Thymus (tissue), 11 donors: ENCODE measurements around the gene ELOVL7. TPM values are rescaled to one million over a fixed set of nuclear protein-coding genes. Genes with fewer than 3 reads are reported as not detected.
"Not testable (repeated sequence)": the region's sequence is repeated elsewhere in the genome, so short reads cannot be mapped to it uniquely, and the experiment has no call there.

ENCODE experiments used
- DNase-seq, 9 donors: peaks; one replicate each; pipeline ENCODE4 v3.0.0-alpha.2; 2013; ENCODE audit warnings: low spot score in 9 of 9, low read depth in 6 of 9, missing footprints in 1 of 9
- H3K27ac ChIP-seq, 2 donors: one replicate each; pipeline ENCODE4 v1.5.1; 2013; ENCODE audit warnings: control low read depth in 1 of 2, low read depth in 1 of 2, low read length in 1 of 2, mild to moderate bottlenecking in 1 of 2, moderate library complexity in 1 of 2
- H3K27me3 ChIP-seq, 2 donors: one replicate each; pipeline ENCODE4 v1.5.1; 2013; ENCODE audit warnings: low read length in 1 of 2; ENCODE audit not compliant: control insufficient read depth in 2 of 2, insufficient read depth in 1 of 2
- H3K36me3 ChIP-seq, 2 donors: one replicate each; pipeline ENCODE4 v1.5.1; 2013; ENCODE audit warnings: low read length in 1 of 2, mild to moderate bottlenecking in 1 of 2, moderate library complexity in 1 of 2; ENCODE audit not compliant: control insufficient read depth in 2 of 2, insufficient read depth in 2 of 2
- H3K4me1 ChIP-seq, 2 donors: one replicate each; pipeline ENCODE4 v1.5.1; 2013; ENCODE audit warnings: low read length in 2 of 2; ENCODE audit not compliant: control insufficient read depth in 2 of 2, insufficient read depth in 2 of 2
- H3K4me3 ChIP-seq, 2 donors: one replicate each; pipeline ENCODE4 v1.5.1; 2013; ENCODE audit warnings: low read length in 2 of 2, control low read depth in 1 of 2, mild to moderate bottlenecking in 1 of 2
- H3K9me3 ChIP-seq, 2 donors: one replicate each; pipeline ENCODE4 v1.5.1; 2013; ENCODE audit warnings: low read length in 1 of 2, mild to moderate bottlenecking in 1 of 2; ENCODE audit not compliant: control insufficient read depth in 2 of 2, insufficient read depth in 1 of 2
- WGBS: extraction: QIAGEN DNeasy Blood & Tissue Kit; methylation state at CpG from one replicate; pipeline ENCODE4 v1.1.7; 2013; 5-methylcytosine and 5-hydroxymethylcytosine counted together
- polyA plus RNA-seq: library from polyadenylated mRNA; stranded (reverse); fragments of 200-250 nt; gene quantifications from one replicate; pipeline ENCODE4 v1.2.3, GENCODE V29; 2013
- total RNA-seq: library from RNA; stranded (reverse); fragments of 120-200 nt; gene quantifications from one replicate; pipeline ENCODE4 v1.2.4, GENCODE V29; 2013
- donor health status: healthy.

ELOVL7 gene
- total and polyA plus RNA-seq, 2 donors: 0.47 to 5.4 TPM

DNA sequence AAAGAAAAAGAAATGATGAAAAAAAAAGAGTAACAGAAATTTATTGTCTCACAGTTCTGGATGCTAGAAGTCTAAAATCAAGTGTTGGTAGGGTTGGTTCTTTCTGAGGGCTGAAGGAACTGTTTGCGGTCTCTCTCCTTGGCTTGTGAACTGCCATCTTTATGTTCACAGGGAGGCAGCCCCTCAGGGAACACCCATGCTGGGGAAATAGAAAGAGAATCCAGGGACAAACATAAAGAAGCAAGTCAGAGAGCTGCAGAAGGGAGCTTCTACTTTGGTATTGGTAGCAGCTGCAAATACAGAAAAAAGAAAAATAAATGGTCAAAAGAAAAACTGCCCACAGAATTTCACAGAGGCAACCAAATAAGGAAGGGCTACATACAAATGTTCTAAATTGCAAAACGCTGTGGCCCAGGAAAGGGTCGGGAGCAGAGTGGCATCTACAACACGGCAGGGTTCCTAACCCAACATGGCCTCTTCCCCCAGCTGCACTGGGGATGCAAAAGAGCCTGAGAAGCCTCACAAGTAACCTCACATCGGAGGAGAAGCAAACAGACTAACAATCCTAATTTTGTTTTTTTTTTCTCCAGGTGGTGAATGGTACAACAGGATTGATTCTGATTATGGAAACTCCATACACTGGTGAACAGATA is 37.4 kb downstream of the ELOVL7 start:
- Histone ChIP-seq H3K4me3 (no peak overlapping the region), H3K9me3 (no peaks in the 10 kb centered on the region), H3K36me3 (no peaks in the 10 kb centered on the region), H3K4me1 (no peaks in the 10 kb centered on the region), H3K27ac (no peak overlapping the region), H3K27me3 (no peaks in the 10 kb centered on the region)
- DNase-seq: no peak
- WGBS: 84% methylated on average over 5 of the region's 5 CpGs

DNA sequence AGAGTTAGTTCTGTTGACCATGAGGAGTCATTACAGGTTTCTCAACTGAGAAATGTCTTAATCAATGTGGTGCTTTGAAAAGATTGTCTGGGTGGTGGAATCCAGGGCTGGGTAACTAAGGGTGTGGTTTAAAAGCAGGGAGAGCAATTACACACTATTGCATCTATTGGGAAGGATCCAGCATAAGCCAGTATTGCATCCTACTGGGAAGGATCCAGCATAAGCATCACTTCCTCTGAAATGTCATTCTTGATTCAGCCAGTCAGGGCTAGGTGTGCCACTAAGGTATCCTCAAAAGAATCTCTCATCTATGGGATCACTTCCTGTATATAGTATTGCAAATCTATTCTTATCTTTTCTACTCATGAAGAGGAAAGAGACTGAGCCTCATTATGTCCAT is 38.6 kb downstream of the ELOVL7 start:
- no peak overlapping the region for H3K27ac ChIP-seq
- H3K4me1 ChIP-seq: no peaks in the 10 kb centered on the region
- no peaks in the 10 kb centered on the region for H3K9me3 ChIP-seq
- no peak for DNase-seq
- H3K36me3 ChIP-seq: no peaks in the 10 kb centered on the region
- no peaks in the 10 kb centered on the region for H3K27me3 ChIP-seq
- H3K4me3 ChIP-seq: no peak overlapping the region

DNA sequence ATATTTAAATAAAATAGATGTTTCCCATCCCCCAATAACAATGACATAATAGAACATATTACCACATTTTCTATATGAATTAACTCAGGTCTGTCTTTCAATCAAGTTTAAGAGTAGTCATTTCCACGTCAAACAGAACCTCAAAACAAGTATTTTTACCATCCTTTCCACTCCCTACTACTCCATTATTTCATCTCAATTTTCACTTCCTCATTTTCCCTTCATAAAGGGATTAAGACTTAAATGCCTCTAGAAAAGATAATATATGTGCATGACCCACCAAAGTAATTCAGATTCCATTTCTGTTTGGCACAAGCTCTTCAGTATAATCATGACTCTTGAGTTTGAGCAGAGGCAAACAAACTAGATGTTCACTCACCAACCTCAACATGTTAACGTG is 40.4 kb downstream of the ELOVL7 start:
- H3K27ac ChIP-seq: no peak overlapping the region
- no peaks in the 10 kb centered on the region for H3K4me1 ChIP-seq
- WGBS: 79% methylated on average over 2 of the region's 2 CpGs
- H3K9me3 ChIP-seq: no peaks in the 10 kb centered on the region
- no peak for DNase-seq
- H3K4me3 ChIP-seq: no peak overlapping the region
- no peaks in the 10 kb centered on the region for H3K27me3 ChIP-seq
- H3K36me3 ChIP-seq: no peaks in the 10 kb centered on the region

DNA sequence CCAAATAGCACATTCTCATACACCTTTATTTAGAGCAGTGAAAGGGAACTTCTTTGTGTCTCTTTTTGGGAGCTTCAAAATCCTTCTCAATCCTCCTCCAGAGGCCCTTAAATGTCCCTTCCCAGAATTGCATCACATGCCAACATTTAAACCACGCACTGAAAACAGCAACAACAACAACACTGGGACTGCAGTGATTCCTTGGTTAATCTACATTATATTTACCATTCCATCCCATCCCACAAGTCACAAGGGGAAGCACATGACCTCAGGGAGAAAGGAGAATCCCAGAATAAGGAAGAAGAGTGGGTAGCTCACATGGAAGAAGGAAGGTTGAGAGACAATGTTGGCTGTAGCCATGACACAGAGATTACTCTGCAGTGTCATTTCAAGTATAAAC is 41.1 kb downstream of the ELOVL7 start:
- no peak for DNase-seq
- H3K36me3 ChIP-seq: no peaks in the 10 kb centered on the region
- WGBS: 92% methylated on average over 1 of the region's 1 CpG

DNA sequence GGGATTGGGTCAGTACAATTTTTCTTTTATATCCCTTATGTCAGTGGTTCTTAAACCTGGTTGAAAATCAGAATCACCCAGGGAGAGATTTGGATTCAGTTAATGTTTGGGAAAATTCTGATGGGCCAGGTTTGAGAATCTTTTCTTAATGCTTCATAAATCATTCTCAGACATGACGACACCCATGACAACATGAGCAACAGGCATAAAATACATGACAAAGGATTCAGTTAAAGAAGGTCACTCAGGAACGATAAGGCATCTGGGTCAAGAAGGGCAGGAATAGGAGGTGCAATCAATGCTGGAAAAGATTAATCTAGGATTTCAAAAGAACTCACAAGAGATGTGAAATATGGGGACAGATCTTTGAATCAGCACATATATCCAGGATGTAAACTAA is 41.8 kb downstream of the ELOVL7 start:
- H3K9me3 ChIP-seq: no peaks in the 10 kb centered on the region
- no peak overlapping the region for H3K27ac ChIP-seq
- no peaks in the 10 kb centered on the region for H3K27me3 ChIP-seq
- H3K36me3 ChIP-seq: no peaks in the 10 kb centered on the region
- DNase-seq: no peak
- no peak overlapping the region for H3K4me3 ChIP-seq
- 96% methylated on average over 2 of the region's 2 CpGs for WGBS
- no peaks in the 10 kb centered on the region for H3K4me1 ChIP-seq

More for the DNA sequence above, 41.1 kb downstream of the ELOVL7 start:
- H3K9me3 ChIP-seq: no peaks in the 10 kb centered on the region
- H3K4me1 ChIP-seq: no peaks in the 10 kb centered on the region
- H3K27ac ChIP-seq: no peak overlapping the region
- no peaks in the 10 kb centered on the region for H3K27me3 ChIP-seq
- H3K4me3 ChIP-seq: no peak overlapping the region

DNA sequence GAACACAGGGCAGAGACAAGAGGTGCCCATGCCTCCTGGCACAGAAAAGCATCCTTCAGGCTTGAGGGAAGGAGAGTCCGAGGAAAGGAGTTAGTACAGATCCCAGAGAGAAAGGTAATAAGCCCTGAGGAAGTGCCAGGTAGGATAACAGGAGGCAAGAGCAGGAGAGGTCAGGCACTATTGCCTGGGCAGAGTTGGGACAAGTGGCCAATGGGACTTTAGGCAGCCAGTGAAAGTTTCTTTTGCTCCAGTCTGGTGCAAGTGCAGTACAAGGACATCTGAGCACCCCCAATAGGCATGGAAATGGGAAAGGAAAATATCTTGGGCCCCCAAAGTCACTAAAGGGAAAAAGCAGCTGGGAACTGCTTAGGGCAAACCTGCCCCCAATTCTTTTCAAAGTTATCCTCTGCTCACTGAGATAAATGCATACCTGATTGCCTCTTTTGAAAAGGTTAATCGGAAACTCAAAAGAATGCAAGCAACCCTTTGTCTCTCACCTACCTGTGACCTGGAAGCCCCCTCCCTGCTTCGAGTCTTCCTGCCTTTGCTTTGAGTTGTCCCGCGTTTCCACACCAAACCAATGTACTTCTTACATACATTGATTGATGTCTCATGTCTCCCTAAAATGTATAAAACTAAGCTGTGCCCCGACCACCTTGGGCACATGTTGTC is 46.5 kb downstream of the ELOVL7 start:
- no peaks in the 10 kb centered on the region for H3K27me3 ChIP-seq
- H3K27ac ChIP-seq: no peak overlapping the region
- H3K4me1 ChIP-seq: no peaks in the 10 kb centered on the region
- no peaks in the 10 kb centered on the region for H3K9me3 ChIP-seq
- 86% methylated on average over 6 of the region's 6 CpGs for WGBS
- no peak overlapping the region for H3K4me3 ChIP-seq
- no peaks in the 10 kb centered on the region for H3K36me3 ChIP-seq
- no peak for DNase-seq

DNA sequence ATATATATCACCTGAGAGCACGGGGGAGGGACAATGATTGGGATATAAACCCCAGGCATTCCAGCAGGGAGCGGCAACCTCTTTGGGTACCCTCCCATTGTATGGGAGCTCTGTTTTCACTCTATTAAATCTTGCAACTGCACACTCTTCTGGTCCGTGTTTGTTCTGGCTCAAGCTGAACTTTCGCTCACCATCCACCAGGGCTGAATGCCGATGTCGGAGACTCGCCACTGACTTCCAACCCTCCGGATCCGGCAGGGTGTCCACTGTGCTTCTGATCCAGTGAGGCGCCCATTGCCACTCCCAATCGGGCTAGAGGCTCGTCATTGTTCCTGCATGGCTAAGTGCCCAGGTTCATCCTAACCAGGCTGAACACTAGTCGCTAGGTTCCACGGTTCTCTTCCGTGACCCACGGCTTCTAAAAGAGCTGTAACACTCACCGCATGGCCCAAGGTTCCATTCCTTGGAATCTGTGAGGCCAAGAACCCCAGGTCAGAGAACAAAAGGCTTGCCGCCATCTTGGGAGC is 48.6 kb downstream of the ELOVL7 start:
- DNase-seq, H3K27ac ChIP-seq, H3K36me3 ChIP-seq, H3K9me3 ChIP-seq, H3K4me1 ChIP-seq, H3K4me3 ChIP-seq, H3K27me3 ChIP-seq: not testable (repeated sequence)
- WGBS: 97% methylated on average over 18 of the region's 18 CpGs

DNA sequence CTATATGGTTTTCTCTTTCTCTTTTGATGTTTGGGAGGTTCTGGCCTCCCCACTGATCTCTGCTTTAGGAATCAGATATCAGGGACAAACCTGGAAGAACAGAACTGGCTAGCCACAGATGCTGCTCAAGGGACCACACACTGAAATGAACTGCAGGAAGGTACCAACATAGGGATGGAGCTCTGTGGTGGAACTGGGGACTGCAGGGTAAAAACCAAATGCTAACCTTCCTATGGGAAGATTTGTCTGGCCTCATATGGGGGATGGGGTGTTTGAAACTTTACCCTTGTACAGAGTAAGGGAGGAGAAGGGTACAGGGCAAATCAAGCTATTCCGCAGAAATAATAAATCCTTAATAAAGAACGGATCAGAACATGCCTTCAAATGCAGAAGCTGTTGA is 49.4 kb downstream of the ELOVL7 start:
- WGBS: over 99% methylated on average over 2 of the region's 2 CpGs
- no peaks in the 10 kb centered on the region for H3K27me3 ChIP-seq
- H3K4me1 ChIP-seq: no peaks in the 10 kb centered on the region
- no peaks in the 10 kb centered on the region for H3K36me3 ChIP-seq
- H3K9me3 ChIP-seq: no peaks in the 10 kb centered on the region
- H3K4me3 ChIP-seq: no peak overlapping the region
- DNase-seq: no peak
- H3K27ac ChIP-seq: no peak overlapping the region

DNA sequence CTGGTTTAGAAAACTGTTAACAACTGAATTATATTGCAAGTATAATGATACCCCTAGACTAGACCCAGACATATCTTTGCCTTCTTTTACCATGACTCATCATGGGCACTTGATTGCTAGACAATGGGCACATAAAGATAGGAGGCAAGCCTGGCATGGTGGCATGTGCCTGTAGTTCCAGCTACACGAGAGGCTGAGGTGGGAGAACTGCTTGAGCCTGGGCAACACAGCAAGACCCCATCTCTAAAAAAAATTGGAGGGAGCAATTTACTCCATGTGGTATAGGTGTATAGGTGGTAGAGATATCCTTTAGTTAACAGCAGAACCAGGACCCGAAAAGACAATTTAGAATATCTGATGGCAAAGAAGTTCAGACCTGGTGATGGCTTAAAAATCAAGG is 51.6 kb downstream of the ELOVL7 start:
- Histone ChIP-seq H3K9me3 (no peaks in the 10 kb centered on the region), H3K27ac (no peak overlapping the region), H3K36me3 (no peaks in the 10 kb centered on the region), H3K27me3 (no peaks in the 10 kb centered on the region), H3K4me3 (no peak overlapping the region), H3K4me1 (no peaks in the 10 kb centered on the region)
- no peak for DNase-seq
- 96% methylated on average over 2 of the region's 2 CpGs for WGBS
